Stimulated activated CD4-positive, alpha-beta T cell treated with anti-CD3 and anti-CD28 coated beads, Interleukin-15, amount 100 ng/mL, for 48 hours (primary cell): ENCODE results near the gene SH3BP1.
"Not testable (repeated sequence)": the region's sequence is repeated elsewhere in the genome, so short reads cannot be mapped to it uniquely, and the experiment has no call there.

Experiments
- DNase-seq, 2 donors: peaks; one replicate each; pipeline ENCODE4 v3.0.0-alpha.2; 2020; ENCODE audit warnings: low read depth in 2 of 2

The SH3BP1 gene

GRCh38 chr22:37633625-37634416, 5.6 kb upstream of the SH3BP1 start:
- no peak for DNase-seq

GRCh38 chr22:37634417-37634924, 5.0 kb upstream of the SH3BP1 start:
- no peak for DNase-seq

- DNase-seq = no peak
Observed at GRCh38 chr22:37635157-37635556, 4.3 kb upstream of the SH3BP1 start.

- no peak for DNase-seq
Observed at GRCh38 chr22:37636186-37636948, 3.1 kb upstream of the SH3BP1 start.

GRCh38 chr22:37636949-37637273, 2.6 kb upstream of the SH3BP1 start:
- DNase-seq = no peak

GRCh38 chr22:37638391-37639069, 939 bp upstream of the SH3BP1 start:
- no peak for DNase-seq

GRCh38 chr22:37639771-37640590, 512 bp downstream of the SH3BP1 start:
- DNase-seq = no peak

- DNase-seq = no peak
Observed at GRCh38 chr22:37640591-37641560, 1.4 kb downstream of the SH3BP1 start.

- no peak for DNase-seq
Observed at GRCh38 chr22:37641561-37641949, 2.1 kb downstream of the SH3BP1 start.

GRCh38 chr22:37643225-37643847, 3.9 kb downstream of the SH3BP1 start:
- DNase-seq = peak; percentile 62 to 84

- DNase-seq = no peak
Observed at GRCh38 chr22:37647317-37647716, 7.8 kb downstream of the SH3BP1 start.

GRCh38 chr22:37647928-37648327, 8.5 kb downstream of the SH3BP1 start:
- DNase-seq = no peak

- no peak for DNase-seq
Observed at GRCh38 chr22:37650463-37651136, 11.1 kb downstream of the SH3BP1 start.

- DNase-seq = no peak
Observed at GRCh38 chr22:37654563-37655251, 15.2 kb downstream of the SH3BP1 start.

- DNase-seq = no peak
Observed at GRCh38 chr22:37655252-37655563, 15.7 kb downstream of the SH3BP1 start.

GRCh38 chr22:37656583-37656982, 17.1 kb downstream of the SH3BP1 start:
- not testable (repeated sequence) for DNase-seq

- no peak for DNase-seq
Observed at GRCh38 chr22:37657590-37658132, 18.2 kb downstream of the SH3BP1 start.
